GM21619 (cell line): Measurements from ENCODE around the gene USP16.
"Not testable (repeated sequence)": the region's sequence is repeated elsewhere in the genome, so short reads cannot be mapped to it uniquely, and the experiment has no call there.

ENCODE experiments used
- ATAC-seq: cut with Tn5 transposase; IDR thresholded peaks from one replicate; pipeline ENCODE4 v1.9.1; 2021; ENCODE audit not compliant: unreplicated experiment

USP16 gene

DNA sequence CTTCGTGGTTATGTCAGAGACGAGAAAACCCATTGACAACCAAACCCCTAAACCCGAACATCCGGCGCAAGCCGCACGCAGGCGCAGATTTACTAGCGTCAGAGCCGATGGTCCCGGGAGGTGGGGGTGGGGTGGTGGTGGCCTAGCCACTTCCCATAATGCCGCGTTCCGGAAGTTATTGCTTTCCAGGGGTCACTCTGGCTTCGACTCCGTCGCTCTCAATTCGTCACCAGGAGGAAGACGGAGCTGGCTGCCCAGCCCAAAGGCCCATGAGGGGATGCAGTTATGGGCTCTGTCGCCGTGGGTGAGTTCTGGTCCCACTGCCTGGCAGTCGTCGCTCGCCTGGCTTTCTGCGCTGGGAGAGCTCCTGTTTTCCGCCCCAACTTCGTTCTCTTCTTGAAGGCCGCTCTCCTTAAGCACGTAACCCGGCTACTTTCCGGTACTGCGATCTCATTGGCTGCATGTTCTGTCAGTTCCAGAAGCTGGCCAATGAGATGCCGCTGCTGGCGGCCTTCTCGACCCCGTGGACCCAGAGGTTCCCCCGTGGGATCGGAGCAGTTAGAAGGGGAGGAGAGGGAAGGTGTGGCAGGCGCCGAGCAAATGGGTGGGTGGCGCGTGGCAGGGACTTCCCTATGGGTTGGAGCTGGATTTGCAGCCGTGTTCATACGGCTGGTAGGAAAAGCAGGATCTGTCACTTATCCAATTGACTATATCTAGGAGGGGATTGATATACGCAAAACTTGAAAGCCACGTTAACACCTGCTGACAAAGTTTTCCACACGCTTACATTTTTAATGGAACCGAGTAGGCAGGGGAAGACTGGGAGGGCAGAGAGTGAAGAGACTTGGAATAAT lies at the start of gene USP16:
Gene USP16 (plus strand): TSS at position 195 of the 854 bp plus-strand sequence. CDS start 3,246 bp downstream, outside the sequence.
- peak; percentile 97 for ATAC-seq

DNA sequence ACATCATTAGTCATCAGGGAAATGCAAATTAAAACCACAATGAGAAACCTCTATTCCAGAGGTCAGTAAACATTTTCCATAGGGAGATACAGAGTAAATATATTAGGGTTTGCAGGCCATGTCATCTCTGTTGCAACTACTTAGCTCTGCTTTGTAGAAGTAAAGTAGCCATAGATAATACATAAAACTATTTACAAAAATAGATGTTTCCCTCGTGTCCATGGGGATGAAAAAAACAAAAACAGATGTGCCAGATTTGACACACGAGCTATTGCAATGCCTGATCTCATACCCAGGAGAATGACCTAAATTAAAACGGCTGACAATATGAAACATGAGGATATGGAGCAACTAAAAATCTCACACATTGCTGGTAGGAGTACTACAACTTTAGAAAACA lies 49.1 kb upstream of the USP16 start:
- no peak for ATAC-seq

DNA sequence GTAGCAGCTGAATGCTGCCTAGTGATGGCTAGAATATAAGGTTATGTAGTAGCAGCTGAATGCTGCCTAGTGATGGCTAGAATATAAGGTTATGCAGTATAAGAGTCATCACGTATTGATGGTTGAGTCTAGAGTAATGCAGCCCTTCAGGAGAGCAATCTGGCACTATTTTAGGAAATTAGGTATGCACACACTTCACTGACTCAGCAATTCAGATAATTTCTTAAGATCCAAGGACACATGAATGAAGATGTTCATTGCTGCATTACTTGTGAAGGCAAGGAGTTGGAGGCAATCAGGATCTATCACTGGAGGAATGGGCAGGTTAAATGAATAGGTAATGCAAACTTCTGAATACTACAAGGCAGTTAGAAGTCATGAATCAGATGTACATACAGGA lies 45.4 kb upstream of the USP16 start:
- no peak for ATAC-seq

DNA sequence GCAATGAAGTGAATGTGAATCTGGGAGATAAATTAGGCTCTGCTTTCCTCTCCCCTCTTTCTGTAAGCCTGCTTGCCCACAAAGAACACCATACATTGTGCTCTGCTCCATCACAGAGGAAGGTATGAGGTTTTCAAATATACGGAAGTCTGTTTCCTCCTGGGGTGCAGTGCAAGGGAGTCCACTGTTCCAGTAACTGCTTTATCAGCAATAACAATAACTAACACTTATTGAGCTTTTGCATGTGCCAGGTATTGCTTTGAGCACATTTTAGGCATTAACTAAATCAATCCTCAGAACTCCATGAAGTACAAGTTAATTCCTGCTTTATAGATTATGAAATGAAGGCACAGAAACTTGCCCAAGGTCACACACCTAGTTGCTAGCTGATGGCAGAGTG lies 41.8 kb upstream of the USP16 start:
- ATAC-seq = no peak

DNA sequence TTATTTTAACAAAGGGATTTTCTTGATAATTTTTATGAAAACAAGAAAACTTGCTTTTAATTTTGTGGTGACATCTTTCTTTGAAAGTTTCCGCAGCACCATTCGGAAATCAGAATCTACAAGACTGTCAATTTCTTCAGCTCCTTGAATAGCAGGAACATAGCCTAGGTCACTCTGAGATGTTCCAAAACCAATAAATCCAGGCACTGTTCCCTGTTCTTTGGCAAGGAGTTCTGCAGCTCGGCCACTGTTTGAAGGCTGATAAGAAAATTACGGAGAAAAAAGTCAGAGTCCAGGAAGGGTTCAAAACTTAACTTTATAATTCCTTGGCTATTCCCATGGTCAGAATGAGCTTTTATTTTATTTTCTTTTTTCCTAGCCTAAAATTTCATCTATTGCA lies 37.8 kb upstream of the USP16 start:
- ATAC-seq = no peak

DNA sequence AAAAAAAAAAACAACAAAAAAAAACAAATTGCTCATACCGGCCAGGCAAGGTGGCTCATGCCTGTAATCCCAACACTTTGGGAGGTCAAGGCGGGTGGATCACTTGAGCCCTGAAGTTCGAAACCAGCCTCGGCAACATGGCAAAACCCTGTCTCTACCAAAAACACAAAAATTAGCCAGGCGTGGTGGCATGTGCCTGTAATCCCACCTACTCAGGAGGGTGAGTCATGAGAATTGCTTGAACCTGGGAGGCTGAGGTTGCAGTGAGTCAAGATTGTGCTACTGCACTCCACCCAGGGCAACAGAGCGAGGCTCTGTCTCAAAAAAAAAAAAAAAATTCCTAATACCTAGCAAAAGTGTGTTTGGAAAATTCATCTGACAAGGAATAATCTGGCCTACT lies 36.3 kb upstream of the USP16 start:
- ATAC-seq = not testable (repeated sequence)

DNA sequence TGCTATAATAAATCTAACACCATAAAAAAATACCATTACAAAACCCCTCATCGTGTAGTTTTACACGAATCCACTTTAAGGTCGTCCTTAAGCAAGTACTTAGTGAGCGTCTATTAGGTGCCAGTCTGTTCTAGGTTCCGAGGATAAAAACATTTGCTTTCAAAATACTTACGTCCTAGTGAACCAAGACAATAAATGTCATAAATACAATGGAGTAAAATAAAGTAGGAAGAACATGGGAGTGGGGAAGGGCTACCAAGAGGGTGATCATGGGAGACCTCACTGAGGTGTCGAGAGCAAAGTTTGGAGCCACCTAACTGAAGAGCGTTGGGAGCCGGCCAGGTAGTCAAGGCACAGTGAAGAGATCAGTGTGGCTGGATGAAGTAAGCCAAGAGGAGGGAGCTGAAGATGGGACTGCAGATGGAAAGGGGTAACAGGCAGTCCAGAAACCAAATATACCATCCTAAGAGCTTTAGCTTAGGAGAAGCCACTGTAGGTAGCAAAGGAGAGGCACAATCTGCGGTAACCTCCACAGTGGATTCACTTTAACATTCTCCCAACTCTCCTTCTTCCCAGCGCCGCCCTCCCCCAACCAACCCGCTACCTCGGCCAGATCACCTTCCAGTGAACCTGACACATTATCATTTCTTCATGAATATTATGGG lies 32.5 kb upstream of the USP16 start:
- peak; percentile 6 for ATAC-seq

DNA sequence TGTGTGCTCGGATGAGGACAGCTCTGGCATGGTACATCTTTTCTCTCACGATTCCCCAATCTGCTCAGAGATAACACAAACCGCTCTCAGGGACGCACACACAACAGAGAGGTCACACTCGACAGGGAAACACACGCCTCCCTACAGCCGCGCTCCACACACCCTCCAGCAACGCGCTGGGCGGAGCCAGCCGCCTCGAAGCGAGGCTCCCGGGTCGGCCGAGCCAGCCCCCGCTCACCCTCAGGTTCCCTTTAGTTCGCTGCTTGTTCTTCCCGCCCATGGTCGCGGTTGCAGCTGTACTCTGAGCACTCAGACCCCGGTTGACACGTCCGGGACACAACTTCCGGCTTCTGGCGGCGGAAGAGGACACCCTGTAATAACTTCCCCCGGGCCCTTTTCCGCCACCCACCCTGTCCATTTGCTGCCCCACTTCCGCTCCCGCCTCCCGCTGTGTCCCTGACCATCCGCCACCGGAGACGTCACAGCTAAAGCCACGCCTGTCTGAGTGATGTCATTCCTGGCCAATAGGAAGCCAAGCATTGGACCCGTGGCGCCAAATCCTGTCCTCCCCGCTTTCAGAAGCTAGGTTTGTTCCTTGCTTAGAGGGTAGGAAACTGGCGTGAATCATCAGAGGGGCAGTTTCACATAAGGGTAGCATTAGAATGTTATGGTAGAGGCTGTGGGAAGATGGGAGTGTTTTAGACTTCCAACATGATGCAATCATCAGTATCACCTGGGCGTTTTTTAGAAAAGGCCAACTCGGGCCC lies 31.8 kb upstream of the USP16 start, which contains the start of gene LTN1:
Gene LTN1 (minus strand): TSS at position 352 of the 767 bp plus-strand sequence. CDS start 72 bp downstream, at position 280.
- ATAC-seq = peak; percentile 97

DNA sequence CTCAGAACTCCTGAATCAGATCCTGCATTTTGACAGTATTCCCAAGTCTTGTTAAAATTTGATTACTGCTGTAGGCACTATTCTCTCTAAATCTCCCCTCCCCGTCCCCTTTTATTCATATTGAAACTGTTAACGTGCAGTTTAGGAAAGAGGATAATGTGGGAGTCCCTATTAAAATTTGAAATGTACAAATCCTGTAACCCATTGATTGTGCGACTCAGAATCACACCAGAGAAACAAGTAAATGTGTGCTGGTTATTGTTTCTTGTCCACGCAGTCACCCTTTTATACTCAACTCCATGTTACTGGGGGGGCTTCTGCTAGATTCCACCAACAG lies 31.2 kb upstream of the USP16 start:
- no peak for ATAC-seq

DNA sequence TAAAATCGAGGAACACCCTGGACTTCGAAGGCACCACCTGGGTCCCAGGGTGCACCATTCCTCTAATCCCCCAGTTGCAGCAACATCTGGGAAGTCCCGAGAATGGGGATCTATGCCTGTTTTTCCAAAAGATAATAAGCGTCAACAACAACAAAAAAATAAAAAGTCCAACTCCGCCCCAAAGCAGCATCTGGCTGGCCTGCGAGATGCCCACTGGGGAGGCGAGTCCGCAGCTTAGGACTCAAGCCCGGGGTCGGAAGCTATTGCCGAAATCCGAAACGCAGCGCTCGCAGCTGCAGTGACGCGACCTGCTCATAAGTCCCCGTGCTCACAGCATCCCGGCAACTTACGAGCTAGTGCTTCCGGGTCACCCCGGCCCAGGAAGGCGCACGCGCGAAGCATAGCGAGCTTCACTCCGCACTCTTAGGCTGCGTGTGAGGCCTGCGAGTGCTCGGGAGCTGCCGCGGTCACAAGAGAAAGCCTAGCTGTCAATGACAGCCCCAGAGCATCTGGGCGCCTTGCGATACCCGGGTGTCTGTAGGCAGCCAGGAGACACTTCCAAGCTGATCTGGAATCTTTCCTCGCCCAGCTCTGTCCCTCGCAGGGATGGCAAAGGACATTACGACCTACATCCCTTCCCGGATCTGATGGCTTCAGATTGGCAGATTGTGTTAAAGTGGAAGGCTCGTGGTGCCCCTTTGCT lies 21.9 kb upstream of the USP16 start:
- ATAC-seq = peak; percentile 100

DNA sequence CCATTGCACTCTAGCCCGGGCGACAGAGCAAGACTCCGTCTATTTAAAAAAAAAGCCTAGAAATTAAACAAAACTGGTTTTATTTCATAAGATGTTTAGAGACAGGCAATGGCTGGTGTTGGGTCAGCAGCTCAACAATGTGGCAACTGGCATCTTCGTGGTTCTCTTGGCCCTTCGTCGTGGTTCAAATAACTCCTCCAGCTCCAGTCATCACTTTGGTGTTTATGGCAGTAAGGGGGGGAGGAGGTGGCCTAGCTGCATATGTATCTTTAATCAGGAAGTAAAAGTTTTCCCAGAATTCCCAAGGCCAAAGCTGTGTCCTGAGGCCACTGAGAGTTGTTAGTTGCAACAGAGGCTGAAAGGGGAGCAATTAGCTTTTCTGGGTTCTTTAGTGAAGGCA lies 18.8 kb upstream of the USP16 start:
- ATAC-seq = no peak

DNA sequence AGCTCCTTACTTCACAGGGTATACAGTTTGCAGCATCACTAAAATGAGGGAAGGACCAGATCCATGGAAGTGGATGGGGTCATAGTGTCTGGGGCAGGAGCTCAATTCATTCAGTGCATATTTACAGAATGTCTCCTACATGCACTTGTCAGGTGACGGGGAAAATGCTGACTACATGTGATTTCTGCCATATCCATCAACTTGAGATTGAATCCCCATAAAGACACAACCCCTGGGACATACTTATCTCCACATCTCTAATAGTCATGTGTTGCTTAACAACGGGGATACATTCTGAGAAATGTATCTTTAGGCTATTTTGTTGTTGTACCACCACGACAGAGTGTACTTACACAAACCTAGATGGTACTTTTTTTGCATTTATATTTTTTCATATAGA lies 17.3 kb upstream of the USP16 start:
- ATAC-seq = no peak

DNA sequence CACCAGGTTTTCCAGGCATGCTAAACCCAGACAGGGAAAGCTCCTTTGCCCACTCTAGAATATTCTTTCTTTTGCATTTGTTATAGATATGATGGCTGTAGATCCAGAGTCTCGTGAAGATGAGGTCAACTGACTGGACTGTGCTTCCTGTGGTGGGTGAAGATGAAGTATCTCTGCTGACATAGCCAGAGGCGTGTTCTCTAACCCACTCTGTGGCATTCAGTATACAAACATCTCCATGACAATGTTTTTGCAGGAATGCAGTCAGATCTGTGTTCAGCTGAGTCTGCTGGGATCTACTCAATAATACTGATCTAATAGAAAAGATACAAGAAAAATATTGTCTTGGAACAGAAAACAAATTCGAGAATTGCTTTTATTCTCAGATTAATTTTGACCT lies 16.7 kb upstream of the USP16 start:
- no peak for ATAC-seq

DNA sequence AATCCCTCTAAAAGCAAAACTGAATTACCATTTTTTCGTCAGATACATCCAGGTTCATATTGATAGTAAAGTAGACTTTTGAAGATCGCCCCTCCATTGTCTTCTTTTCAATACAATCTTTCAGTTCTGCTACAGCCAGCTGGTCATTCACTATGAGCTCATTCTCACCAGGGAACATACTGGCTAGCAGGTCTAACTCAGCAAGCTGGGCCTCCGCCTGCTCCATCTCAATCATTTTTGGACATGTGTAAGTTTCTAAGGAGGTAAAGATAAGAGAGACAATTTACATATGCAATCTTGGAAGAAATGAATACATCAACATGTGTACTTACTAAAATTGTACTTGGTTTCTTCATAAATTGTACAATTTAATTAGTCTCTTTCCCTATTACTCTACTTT lies 16.1 kb upstream of the USP16 start:
- ATAC-seq = no peak

DNA sequence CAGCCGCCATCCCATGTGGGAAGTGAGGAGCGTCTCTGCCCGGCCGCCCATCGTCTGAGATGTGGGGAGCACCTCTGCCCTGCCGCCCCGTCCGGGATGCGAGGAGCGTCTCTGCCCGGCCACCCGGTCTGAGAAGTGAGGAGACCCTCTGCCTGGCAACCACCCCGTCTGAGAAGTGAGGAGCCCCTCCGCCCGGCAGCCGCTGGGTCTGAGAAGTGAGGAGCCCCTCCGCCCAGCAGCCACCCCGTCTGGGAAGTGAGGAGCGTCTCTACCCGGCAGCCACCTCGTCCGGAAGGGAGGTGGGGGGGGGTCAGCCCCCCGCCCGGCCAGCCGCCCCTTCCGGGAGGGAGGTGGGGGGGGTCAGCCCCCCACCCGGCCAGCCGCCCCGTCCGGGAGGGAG lies 13.2 kb upstream of the USP16 start:
- not testable (repeated sequence) for ATAC-seq

DNA sequence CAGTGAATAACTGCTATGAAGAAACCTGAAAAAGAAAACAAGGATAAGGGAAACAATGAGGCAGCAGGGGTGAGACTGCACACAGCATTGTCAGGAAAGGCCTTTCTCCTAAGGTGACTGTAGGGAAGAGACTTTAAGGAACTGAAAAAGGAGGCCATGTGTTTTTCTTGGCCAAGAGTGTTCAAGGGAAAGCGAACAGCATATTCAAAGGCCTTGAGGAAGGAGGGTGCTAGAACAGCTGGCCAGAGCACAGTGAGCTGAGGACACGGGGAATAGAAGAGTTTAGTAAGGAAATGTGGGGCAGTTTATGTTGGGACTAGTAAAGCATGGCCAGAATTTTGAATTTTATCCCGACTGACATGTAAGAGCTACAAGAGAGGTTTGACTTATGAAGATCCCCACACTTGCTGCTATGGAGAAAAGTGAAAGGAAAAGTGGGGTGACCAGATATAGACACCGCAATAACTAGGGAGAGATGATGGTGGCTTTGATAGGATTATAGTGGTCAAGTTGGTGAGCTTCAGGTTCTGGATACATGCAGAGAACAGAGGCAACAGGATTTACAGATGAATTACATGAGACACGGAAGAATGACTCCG lies 6.7 kb upstream of the USP16 start:
- no peak for ATAC-seq

DNA sequence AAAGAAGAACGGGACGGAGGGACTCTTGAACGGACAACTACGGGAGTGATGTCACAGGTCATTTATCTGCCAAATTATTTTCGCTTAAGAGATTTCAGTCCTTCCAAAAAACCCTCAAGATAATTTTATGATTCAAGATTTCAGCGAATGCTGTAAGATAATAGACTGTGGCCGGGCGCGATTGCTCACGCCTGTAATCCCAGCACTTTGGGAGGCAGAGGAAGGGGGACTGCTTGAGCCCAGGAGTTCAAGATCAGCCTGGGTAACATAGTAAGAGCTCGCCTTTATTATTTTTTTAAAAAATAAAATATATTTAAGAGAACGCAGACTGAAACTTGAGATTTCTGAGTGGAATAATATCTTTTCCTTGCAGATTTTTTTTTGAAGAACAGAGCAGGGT lies 5.9 kb upstream of the USP16 start:
- ATAC-seq = peak; percentile 17

DNA sequence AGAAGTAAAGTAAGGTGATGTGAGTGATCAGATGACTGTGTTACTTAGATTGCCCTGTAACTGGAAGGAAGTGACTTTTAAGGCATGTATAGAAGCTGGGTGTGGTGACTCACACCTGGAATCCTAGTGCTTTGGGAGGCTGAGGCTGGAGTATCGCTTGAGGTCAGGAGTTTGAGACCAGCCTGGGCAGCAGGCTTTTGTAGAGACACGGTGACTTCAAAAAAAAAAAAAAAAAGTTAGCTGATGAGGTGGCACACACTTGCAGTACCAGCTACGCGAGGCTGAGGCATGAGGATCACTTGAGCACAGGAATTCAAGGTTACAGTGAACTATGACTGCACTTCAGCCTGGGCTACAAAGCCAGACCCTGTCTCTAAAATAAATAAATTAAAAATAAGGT lies 2.3 kb upstream of the USP16 start:
- no peak for ATAC-seq

DNA sequence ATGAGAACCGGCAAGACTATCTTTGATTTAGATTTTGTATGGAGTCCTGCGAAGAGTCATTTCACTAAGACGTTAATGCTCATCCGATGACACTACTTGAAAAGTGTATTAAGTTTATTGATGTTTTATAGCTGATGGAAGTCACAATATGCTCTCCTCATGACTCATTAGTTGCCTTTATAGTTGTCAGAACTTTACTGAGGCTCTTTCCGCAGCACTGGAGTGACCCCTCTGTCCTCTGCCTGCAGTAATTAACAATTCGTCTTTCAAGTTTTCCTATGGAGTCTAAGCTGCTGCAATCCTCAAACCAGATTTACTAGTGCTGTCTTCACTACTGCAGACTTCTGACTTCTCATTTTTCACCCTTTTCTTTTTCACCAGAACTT lies 853 bp downstream of the USP16 start:
- no peak for ATAC-seq

DNA sequence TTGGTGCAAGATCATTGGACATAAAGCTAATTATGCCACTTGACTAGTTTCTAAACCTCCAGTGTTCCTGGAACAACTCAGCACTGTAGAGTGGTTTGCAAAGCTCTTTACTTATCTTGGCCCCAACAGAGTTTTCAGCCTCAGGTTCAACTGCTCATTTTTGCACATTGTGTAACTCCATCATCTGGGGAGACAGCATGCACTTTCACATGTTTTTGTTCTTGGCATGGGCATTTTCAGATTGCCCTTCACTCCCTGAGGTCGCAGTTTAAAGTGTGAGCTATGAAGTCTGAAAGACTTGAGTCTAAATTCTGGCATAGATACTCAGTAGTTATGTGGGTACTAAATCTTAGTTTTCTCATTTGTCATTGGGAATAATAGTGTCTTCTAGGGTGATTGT lies 5.1 kb downstream of the USP16 start:
- no peak for ATAC-seq

DNA sequence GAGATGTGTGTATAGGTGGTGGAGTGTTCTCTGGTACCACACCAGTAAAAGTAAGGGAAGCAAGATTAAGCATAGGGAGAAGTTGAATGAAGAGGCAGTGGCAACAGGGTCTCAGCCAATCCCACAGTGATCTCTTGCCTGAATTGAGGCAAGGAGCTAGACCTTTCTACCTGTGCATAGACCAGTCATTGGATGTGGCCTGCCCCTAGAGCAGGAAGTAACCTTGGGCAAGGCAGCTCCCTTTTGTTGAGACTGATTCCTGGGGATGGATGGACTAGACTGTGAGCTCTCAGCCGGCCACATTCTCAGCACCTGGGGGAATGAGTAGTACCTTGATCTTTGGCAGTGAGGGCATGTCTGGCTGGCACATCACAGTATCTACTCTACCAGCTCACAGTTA lies 6.4 kb downstream of the USP16 start:
- ATAC-seq = no peak
